RCC 7860 (cell line): Measurements from ENCODE around the gene ASPG.

ENCODE experiments used
- DNase-seq: peaks from one replicate; pipeline ENCODE4 v3.0.0-alpha.2; 2015; ENCODE audit warnings: low spot score
- FAIRE-seq: peaks from 2 replicates; lab custom pipeline; 2012; peaks lifted over from hg19 to GRCh38; lab: Jason Lieb, UNC

Gene ASPG

GRCh38 chr14:104092931-104093365 lies 7.4 kb downstream of the ASPG start:
- no peak for FAIRE-seq
- no peak for DNase-seq

DNA sequence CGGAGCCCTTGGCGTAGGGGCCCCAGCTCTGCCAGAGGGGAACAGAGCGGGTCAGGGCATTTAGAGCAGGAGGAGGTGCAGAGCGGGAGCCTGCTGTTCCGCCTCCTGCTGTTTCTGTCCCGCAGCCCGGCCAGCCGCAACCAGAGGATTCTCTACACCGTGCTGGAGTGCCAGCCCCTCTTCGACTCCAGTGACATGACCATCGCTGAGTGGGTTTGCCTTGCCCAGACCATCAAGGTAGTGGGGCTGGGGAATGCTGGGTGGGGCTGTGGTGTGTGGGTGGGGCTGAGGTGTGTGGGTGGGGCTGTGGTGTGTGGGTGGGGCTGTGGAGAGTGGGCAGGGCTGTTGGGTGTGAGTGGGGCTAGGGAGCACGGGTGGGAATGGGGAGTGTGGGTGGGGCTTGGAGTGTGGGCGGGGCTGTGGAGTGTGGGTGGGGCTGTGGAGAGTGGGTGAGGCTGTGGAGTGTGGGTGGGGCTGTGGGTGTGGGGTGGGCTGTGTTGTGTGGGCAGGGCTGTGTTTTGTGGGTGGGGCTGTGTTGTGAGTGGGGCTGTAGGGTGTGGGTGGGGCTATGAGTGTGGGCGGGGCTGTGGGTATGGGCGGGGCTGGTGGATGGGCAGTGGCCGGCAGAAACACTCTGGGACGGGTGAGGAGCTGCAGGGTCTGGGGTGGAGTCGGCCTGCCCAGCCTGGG lies 8.0 kb downstream of the ASPG start:
- FAIRE-seq (no peak), DNase-seq (no peak)

DNA sequence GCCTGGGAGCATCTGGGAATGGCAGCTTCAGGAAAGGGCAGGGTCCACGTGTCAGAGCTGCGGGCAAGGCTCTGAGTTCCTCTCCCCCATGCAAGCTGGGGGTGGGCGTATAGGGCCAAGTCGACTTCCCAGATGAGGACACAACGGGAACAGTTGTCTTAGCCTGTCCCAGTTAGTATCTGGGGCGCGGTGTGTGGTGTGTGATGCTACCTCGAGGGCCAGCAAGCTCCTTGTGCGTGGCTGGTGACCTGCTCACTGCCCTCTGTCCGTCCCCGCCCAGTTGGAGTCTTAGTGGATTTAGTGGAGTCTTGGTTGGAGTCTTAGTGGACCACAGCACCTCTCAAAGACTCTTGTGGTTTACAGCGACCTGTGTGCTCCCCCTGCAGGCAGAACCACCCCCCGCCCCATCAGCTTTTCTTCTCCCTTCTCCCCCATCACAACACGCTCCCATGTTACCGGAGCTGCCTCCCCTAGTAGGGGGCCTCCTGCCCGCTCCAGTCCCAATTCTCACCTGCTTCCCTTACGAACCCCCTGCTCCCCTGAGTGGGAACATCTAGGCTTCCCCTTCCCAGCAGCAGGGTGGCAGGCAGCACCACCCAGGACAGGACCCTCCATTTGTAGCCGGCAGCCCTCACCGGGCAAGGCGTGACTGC lies 8.7 kb downstream of the ASPG start:
- FAIRE-seq = no peak
- DNase-seq = no peak

DNA sequence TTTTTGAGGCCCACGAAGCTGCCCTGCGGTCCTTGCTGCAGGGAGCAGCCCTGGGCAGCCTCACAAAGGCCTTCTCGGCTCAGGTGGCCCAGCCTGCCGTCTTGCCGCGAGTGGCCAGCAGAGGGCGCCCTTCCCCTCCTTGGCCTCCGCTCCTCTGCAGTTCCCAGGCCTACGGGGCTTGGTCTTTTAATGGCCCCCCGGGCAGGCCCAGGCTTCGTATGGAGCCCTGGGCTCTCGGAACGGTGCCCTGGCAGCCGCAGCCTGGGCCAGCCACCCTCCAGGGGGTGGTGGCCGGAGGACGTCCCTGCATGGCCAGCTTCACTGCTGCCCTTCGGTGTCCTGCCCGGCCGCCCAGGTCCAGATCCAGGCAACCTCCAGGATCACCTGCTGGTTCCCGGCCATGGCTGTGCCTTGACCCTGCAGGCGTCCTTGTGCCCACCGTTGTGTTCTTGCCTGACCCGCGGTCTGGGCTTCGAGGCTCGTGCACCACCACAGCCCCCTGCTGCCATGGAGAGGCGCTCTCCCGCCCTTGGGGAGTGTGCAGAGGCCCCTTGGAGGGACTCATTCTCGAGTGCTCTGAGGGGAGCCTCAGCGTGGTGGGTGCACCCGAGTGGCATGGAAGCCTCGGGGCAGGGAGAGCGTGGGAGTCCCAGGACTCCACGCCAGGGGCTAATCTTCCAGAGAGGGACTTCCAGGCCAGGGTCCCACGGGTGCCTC lies 9.4 kb downstream of the ASPG start:
- DNase-seq = peak; percentile 3

DNA sequence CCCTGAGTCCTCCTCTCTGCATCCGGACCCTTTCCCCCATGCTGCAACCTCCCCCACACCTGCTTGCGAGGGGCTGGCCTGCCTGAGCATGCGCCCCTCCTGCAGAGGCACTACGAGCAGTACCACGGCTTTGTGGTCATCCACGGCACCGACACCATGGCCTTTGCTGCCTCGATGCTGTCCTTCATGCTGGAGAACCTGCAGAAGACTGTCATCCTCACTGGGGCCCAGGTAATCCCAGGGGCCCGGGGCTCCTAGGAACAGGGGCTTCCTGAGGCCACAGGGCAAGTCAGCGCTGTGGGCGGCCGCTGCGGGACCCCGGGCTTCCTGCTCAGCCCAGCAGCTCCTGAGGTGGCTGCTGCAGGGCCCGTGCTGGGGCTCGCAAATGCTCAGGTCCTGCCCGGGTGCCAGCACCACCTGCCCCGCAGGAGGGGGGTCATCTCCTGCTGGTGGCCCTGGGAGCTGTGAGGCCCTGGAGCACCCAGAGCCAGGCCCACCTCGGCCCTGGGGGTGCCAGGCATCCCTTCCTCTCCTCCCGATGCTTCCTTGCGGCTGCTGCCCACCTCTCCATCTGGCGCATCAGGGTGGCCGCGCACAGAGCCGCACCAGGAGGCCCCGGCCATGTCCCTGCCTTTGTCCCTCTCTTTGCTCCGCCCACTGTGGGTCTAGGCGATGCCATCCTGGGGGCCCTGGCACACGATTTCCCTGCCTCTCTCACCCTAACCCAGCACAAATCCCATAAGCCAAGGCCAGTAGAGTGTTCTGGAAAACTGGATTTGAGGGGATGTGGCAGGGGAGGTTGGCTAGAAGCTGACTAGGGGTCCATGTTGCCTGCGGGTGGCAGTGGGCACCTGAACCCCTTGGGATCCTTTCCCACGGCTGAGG lies 10.2 kb downstream of the ASPG start:
- FAIRE-seq = no peak

More for the DNA sequence above, 9.4 kb downstream of the ASPG start:
- FAIRE-seq = no peak

GRCh38 chr14:104096318-104096717 lies 10.8 kb downstream of the ASPG start:
- DNase-seq = no peak

More for the DNA sequence above, 10.2 kb downstream of the ASPG start:
- DNase-seq = no peak

DNA sequence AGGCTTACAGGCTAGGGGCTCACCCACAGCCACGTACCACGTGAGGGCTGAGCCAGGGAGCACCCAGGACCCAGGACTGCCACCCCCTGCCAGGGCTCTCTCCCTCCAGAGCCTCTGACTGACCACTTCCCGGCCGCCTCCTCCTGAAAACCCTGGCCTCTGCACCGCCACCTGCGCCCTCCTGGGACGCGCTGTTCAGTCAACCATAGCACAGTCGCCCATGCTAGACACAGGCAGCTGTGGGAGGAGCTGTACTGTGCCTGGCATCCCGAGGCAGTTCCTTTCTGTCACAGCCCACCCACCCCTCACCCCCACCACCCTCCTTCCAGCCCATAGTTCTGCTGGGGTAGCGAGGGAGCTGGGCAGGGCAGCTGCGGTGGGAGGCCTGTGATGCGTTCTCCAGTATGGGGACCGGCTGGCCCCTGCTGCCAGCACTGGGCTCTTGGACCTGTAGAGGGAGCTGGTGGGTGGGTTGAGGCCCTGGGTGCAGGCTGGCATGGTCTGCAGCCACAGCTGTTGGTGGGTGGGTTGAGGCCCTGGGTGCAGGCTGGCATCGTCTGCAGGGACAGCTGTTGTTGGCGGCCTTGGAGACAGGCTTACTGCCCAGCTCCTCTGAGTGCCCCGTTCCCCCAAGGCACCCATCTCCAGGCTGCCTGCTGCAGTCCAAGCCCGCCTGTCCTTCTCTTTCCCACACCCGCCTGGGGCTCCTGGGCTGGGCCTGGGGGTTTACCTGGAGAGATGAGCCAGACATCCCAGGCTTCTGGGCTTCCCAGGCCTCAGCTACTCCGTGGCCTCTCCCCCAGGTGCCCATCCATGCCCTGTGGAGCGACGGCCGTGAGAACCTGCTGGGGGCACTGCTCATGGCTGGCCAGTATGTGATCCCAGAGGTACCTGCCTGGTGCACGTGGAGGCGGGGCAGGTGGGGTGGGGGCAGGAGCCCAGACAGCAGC lies 11.5 kb downstream of the ASPG start:
- DNase-seq (no peak), FAIRE-seq (no peak)

More at GRCh38 chr14:104096318-104096717, 10.8 kb downstream of the ASPG start:
- no peak for FAIRE-seq

GRCh38 chr14:104098272-104099095 lies 13.0 kb downstream of the ASPG start:
- DNase-seq = no peak
- no peak for FAIRE-seq

GRCh38 chr14:104099096-104100041 lies 13.9 kb downstream of the ASPG start:
- no peak for DNase-seq
- no peak for FAIRE-seq

DNA sequence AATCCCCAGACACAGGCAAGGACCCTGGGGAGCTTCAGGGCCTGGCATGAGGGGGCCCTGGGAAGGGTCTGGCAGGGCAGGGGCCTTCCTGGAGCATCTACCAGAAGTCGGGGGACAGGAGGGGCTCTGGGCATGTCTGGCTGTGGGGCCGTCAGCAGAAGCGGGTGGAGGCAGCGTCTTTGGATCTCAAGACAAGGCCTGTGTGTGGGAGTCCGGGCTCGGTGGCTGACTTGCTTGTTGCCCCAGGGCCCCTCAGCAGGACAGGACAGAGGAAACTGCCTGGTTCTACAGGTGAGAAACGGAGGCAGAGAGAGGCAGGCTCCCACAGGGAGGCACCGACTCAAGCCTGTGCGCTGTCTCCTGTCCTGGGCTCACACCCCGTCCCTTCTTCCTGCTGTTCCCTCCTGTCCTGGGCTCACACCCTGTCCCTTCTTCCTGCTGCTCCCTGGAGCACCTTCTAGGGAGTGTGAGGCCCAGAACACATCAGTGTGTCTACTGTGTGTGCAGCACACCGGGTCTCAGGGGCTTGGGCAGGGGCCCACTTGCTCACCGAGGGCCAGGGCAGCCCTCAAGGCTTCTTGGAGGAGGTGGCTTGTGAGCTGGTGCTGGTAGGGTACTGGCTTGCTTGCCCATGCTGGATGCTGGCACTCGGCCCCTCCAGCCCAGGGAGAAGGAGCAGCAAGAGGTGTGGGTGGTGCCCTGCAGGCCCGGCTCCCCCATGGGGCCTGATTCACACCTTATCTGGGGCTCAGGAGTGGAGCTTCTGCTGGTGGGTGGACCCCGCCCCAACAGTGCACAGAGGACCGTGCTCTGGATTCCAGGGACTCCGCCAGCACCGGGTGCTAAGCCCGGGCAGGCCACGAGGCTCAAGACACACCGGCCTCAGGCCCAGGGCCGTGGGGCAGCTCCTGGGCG lies 14.9 kb downstream of the ASPG start:
- FAIRE-seq (no peak), DNase-seq (no peak)

GRCh38 chr14:104101086-104101621 lies 15.7 kb downstream of the ASPG start:
- FAIRE-seq (no peak), DNase-seq (no peak)

GRCh38 chr14:104101651-104102281 lies 16.3 kb downstream of the ASPG start:
- no peak for DNase-seq
- no peak for FAIRE-seq

DNA sequence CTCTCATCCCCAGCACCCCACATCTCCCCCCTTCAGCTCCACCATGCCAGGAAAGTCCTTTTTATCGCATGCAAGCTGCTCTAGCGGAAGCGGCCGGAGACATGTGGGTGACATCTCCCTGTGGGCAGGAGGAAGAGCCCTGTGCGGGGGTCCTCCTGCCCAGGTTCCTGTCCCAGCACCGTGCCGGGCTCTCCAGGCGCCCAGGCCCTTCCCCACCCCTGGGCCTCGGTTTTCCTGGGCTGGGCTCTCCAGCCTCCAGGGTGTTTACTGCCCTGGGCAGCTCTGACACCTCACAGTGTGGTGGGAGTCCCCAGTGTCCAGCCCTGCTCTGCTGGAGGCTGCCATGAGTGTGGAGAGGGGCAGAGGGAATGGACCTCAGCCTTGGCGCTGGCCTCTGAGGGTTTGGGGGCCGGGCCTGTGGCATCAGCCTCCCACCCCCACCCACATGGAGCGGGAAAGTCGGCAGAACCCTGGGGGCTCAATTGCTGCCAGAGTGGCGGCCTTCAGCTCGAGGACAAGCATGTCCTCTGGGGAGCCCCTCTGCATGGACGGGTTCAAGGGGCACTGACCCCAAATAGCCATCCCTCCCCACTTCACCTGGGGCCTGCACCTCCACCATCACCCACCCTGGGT lies 16.9 kb downstream of the ASPG start:
- no peak for DNase-seq
- no peak for FAIRE-seq

DNA sequence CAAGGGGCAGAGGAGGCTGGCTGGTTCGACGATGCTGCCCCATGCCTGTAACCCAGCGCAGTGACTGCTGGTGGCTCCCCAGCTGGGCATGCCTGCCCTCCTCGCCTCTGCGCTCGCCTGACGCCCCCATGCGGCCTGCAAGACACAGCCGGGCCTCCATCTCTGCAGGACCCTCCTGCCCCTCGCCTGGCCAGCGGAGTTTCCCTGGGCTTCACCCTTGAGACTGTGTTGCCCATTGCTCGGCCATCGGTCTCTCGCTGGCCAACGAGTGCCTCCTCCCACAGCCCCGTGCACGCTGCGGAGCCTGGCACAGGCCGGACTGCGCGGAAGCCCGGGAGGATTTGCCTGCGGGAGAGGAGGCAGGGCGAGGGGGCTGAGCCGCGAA lies 17.6 kb downstream of the ASPG start:
- no peak for DNase-seq

GRCh38 chr14:104103446-104104075 lies 18.1 kb downstream of the ASPG start:
- no peak for FAIRE-seq
- no peak for DNase-seq

More for the DNA sequence above, 17.6 kb downstream of the ASPG start:
- no peak for FAIRE-seq
